HFFc6 (cell line): Measurements from ENCODE around the gene PMPCA. TPM values are rescaled to one million over a fixed set of nuclear protein-coding genes. Genes with fewer than 3 reads are reported as not detected.

Experiments used
- DNase-seq: peaks from one replicate; pipeline ENCODE4 v3.0.0-alpha.2; 2018
- H3K27ac Mint-ChIP-seq: 2 replicates; pipeline ENCODE4 v1.8.0; 2020; ENCODE audit warnings: mild to moderate bottlenecking, mixed read lengths
- H3K27me3 Mint-ChIP-seq: 2 replicates; pipeline ENCODE4 v1.8.0; 2021; ENCODE audit warnings: mild to moderate bottlenecking, moderate library complexity, mixed read lengths; ENCODE audit not compliant: insufficient read depth
- H3K36me3 Mint-ChIP-seq: 2 replicates; pipeline ENCODE4 v1.8.0; 2021; ENCODE audit warnings: low read depth, mixed read lengths
- H3K4me1 Mint-ChIP-seq: 2 replicates; pipeline ENCODE4 v1.8.0; 2020; ENCODE audit warnings: low read depth, mixed read lengths
- H3K4me3 Mint-ChIP-seq: 2 replicates; pipeline ENCODE4 v1.8.0; 2020; ENCODE audit warnings: mild to moderate bottlenecking, moderate library complexity, mixed read lengths
- H3K9me3 Mint-ChIP-seq: 2 replicates; pipeline ENCODE4 v1.8.0; 2020; ENCODE audit warnings: mild to moderate bottlenecking, mixed read lengths
- total RNA-seq, 6 experiments: library from RNA; stranded (reverse); fragmentation: NEBNext Ultra II Directional; extraction: Animal tissue kit (Norgen Biotek cat#: 25700); gene quantifications; 2 replicates in 1 of 6; 3 replicates in 5 of 6; pipeline ENCODE4 v1.2.3, GENCODE V29; 2021
- TF ChIP-seq, protein P1 (sequence below): fragments of 200-600 bp; sonication (generic); IDR thresholded peaks from 2 replicates; pipeline ENCODE4 v1.5.0; 2021; ENCODE audit warnings: antibody characterized with exemption, mild to moderate bottlenecking

PMPCA gene
- total RNA-seq, 6 experiments from 2014 or later, result 69.1 to 81.0 (median 75.9) TPM

DNA sequence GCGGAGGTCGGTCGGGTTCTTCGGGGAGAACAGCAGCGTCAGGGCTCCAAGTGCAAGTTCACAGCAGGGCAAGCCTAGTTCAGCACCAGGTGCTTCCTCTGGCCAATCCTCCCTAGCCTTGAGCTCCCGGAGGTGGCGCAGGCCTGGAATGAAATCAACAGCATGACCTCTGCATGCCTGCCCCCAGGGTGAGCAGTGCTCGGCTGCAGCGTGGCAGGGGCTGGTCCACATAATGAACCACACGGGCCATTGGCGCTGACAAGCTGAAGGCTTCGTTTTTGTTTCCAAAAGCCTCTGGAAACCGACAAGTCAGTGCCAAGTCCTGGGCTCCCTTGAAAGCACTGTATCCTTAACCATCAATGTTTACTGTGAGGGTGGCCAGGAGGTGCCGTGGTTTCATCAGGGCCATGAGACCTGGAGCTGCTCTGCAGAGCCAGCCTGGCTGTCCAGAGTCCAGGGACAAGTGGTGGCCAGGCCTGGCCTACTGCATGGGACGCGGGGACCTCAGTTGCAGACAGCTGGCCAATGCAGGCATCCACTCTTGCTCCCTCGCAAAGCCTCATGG, 31.3 kb downstream of the PMPCA start:
- Mint-ChIP-seq H3K27ac (0 out of 2 replicates have a peak overlapping the region, but pooled peaks have one; percentile 60), H3K4me1 (peaks cover 20% of the 10 kb centered on the region), H3K9me3 (no peaks in the 10 kb centered on the region), H3K4me3 (no peak overlapping the region), H3K36me3 (peaks cover 13% of the 10 kb centered on the region), H3K27me3 (peaks cover 4% of the 10 kb centered on the region; the same call in 1 of the 2 replicates)
- DNase-seq, result no peak
- TF ChIP-seq, protein P1, sequence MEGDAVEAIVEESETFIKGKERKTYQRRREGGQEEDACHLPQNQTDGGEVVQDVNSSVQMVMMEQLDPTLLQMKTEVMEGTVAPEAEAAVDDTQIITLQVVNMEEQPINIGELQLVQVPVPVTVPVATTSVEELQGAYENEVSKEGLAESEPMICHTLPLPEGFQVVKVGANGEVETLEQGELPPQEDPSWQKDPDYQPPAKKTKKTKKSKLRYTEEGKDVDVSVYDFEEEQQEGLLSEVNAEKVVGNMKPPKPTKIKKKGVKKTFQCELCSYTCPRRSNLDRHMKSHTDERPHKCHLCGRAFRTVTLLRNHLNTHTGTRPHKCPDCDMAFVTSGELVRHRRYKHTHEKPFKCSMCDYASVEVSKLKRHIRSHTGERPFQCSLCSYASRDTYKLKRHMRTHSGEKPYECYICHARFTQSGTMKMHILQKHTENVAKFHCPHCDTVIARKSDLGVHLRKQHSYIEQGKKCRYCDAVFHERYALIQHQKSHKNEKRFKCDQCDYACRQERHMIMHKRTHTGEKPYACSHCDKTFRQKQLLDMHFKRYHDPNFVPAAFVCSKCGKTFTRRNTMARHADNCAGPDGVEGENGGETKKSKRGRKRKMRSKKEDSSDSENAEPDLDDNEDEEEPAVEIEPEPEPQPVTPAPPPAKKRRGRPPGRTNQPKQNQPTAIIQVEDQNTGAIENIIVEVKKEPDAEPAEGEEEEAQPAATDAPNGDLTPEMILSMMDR, result no peak

DNA sequence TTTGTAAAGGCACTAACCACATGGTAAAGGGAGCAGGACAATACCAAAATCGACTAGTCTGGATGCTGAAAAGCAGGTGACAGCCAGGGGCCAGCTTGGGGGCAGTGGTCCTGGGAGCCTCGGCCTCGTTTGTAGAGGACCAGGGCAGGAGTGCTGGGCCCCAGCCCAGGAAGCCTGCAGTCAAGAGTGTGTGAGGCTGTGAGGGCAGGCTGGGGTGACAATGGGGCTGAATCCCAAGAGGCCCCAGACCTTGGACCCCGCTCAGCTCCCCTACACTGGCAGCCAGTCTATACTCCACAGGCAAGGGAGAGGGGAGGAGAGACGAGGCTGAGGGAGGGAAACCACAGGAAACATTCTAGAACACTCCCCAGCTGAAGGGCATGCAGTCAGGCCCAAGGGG, 31.8 kb downstream of the PMPCA start:
- Mint-ChIP-seq H3K9me3 (no peaks in the 10 kb centered on the region), H3K27me3 (peaks cover 4% of the 10 kb centered on the region; the same call in 1 of the 2 replicates), H3K36me3 (peaks cover 11% of the 10 kb centered on the region), H3K4me1 (peaks cover 15% of the 10 kb centered on the region), H3K27ac (no peak overlapping the region), H3K4me3 (no peak overlapping the region)
- DNase-seq, result no peak
- TF ChIP-seq, protein P1, result no peak

DNA sequence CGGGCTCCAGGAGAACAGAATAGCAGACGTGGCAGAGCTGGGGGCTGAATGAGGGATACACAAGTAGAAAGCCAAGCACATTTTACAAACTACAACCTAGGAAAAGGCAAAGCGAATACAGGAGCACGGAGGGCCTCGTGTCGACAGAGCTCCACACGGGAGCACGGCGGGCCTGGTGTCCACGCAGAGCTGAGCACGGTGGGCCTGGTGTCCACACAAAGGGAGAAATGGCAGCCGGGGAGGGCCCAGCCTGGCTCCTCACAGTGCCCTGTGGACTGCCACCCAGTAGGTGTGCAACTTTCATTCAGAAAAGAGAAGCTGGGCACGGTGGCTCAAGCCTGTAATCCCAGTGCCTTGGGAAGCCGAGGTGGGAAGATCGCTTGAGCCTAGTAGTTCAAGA, 32.6 kb downstream of the PMPCA start:
- Mint-ChIP-seq H3K27ac (no peak overlapping the region), H3K27me3 (peaks cover 4% of the 10 kb centered on the region; the same call in 1 of the 2 replicates), H3K4me3 (no peak overlapping the region), H3K4me1 (peaks cover 7% of the 10 kb centered on the region), H3K9me3 (no peaks in the 10 kb centered on the region), H3K36me3 (peaks cover 17% of the 10 kb centered on the region)
- no peak for DNase-seq
- TF ChIP-seq, protein P1, result no peak

DNA sequence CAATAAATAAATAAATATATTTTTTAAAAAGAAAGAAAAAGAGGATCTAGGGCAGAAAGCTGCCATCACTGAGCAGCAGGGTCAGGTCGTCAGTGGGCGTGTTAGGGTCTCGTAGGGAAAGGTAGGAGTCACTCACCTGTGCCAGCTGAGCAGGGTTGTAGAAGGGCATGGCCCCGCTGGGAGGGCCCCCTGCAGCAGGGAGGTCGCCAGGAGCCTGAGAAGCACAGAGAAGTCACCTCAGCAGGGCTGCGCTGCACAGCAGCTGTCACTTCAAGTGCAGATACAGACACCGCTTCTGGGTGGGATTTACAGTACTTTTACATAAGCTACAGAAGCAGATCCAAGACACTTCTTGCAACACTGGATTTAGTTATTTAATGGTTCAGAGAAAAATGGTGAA, 33.2 kb downstream of the PMPCA start:
- Mint-ChIP-seq H3K4me3 (no peak overlapping the region), H3K27ac (no peak overlapping the region), H3K9me3 (no peaks in the 10 kb centered on the region), H3K4me1 (peaks cover 4% of the 10 kb centered on the region; the same call in 1 of the 2 replicates), H3K36me3 (peaks cover 22% of the 10 kb centered on the region), H3K27me3 (peaks cover 4% of the 10 kb centered on the region; the same call in 1 of the 2 replicates)
- TF ChIP-seq, protein P1, result no peak
- no peak for DNase-seq

DNA sequence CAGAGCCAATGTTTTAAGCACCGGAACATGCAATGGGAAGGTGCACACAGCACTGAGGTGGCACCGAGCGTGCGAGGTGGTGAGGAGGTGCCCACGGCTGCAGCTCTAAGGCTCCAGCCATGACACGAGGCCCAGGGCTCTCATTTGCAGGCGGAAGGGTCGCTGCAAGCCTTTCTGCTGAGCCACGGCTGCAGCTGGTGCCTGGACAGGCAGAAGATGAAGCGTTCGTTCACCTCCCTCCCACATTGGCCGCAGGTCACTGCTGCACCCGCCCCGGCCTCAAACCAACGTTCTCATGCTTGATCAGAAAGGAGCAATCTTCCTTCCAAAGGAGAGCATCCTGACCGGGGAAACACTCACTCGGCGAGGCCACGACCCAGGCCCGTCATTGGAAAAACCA, 33.6 kb downstream of the PMPCA start:
- DNase-seq, result no peak
- peaks cover 4% of the 10 kb centered on the region; the same call in 1 of the 2 replicates for H3K27me3 Mint-ChIP-seq
- H3K36me3 Mint-ChIP-seq, result peaks cover 22% of the 10 kb centered on the region
- no peak overlapping the region for H3K4me3 Mint-ChIP-seq
- H3K9me3 Mint-ChIP-seq, result no peaks in the 10 kb centered on the region
- no peak overlapping the region for H3K27ac Mint-ChIP-seq
- TF ChIP-seq, protein P1, result no peak
- H3K4me1 Mint-ChIP-seq, result peaks cover 4% of the 10 kb centered on the region; the same call in 1 of the 2 replicates
